GM23338 (cell line): Measurements from ENCODE around the gene SH3RF3. TPM values are rescaled to one million over a fixed set of nuclear protein-coding genes. Genes with fewer than 3 reads are reported as not detected.

Experiments used
- ATAC-seq: fragments of 200-7000 bp; cut with Tn5 transposase; 3 replicates; pipeline ENCODE4 v1.9.1; 2020
- DNase-seq: peaks from one replicate; pipeline ENCODE4 v3.0.0-alpha.2; 2015; ENCODE audit warnings: low spot score
- H2AFZ ChIP-seq: fragments of 200-600 bp; sonication (generic); 2 replicates; pipeline ENCODE4 v1.8.0; 2016; ENCODE audit warnings: antibody characterized with exemption, mild to moderate bottlenecking, moderate library complexity
- H3F3A ChIP-seq: fragments of 200-600 bp; sonication (generic); replicated peaks from 2 replicates; pipeline ENCODE4 v1.8.0; 2017; ENCODE audit warnings: antibody characterized with exemption, mixed run types, low read depth
- H3K27ac ChIP-seq: fragments of 200-600 bp; sonication (generic); 2 replicates; pipeline ENCODE4 v1.6.1; 2016; ENCODE audit warnings: low read depth
- H3K27me3 ChIP-seq: fragments of 200-600 bp; sonication (generic); 2 replicates; pipeline ENCODE4 v1.8.0; 2016; ENCODE audit warnings: mild to moderate bottlenecking, mixed run types, moderate library complexity; ENCODE audit not compliant: insufficient read depth
- H3K36me3 ChIP-seq: fragments of 200-600 bp; sonication (generic); 2 replicates; pipeline ENCODE4 v1.8.0; 2016; ENCODE audit warnings: mild to moderate bottlenecking; ENCODE audit not compliant: insufficient read depth
- H3K4me1 ChIP-seq: fragments of 200-600 bp; sonication (generic); 2 replicates; pipeline ENCODE4 v1.8.0; 2016; ENCODE audit warnings: mild to moderate bottlenecking, moderate library complexity; ENCODE audit not compliant: insufficient read depth
- H3K4me2 ChIP-seq: fragments of 200-600 bp; sonication (generic); 2 replicates; pipeline ENCODE4 v1.7.1; 2017; ENCODE audit warnings: mixed run types
- H3K4me3 ChIP-seq: fragments of 200-600 bp; sonication (generic); 2 replicates; pipeline ENCODE4 v1.6.1; 2016; ENCODE audit warnings: mixed run types
- H3K79me2 ChIP-seq: fragments of 200-600 bp; sonication (generic); replicated peaks from 2 replicates; pipeline ENCODE4 v1.8.0; 2017; ENCODE audit warnings: mild to moderate bottlenecking; ENCODE audit not compliant: insufficient read depth
- H3K9me2 ChIP-seq: fragments of 200-600 bp; sonication (generic); 2 replicates; pipeline ENCODE4 v1.8.0; 2017; ENCODE audit not compliant: insufficient read depth
- H4K20me1 ChIP-seq: fragments of 200-600 bp; sonication (generic); replicated peaks from 2 replicates; pipeline ENCODE4 v1.8.0; 2017; ENCODE audit warnings: mild to moderate bottlenecking; ENCODE audit not compliant: insufficient read depth
- H3K27ac Mint-ChIP-seq: 2 replicates; pipeline ENCODE4 v1.8.0; 2020; ENCODE audit warnings: inconsistent platforms, mild to moderate bottlenecking, moderate library complexity, mixed read lengths
- H3K27me3 Mint-ChIP-seq: 3 replicates; pipeline ENCODE4 v1.8.0; 2022; ENCODE audit warnings: low read depth, mild to moderate bottlenecking, moderate library complexity, mixed read lengths, inconsistent platforms; ENCODE audit not compliant: insufficient read depth, poor library complexity
- H3K36me3 Mint-ChIP-seq: 3 replicates; pipeline ENCODE4 v1.8.0; 2021; ENCODE audit warnings: low read depth, mild to moderate bottlenecking, inconsistent platforms, moderate library complexity, mixed read lengths
- H3K4me1 Mint-ChIP-seq: 3 replicates; pipeline ENCODE4 v1.8.0; 2020; ENCODE audit warnings: mild to moderate bottlenecking, inconsistent platforms, mixed read lengths
- H3K4me3 Mint-ChIP-seq: 3 replicates; pipeline ENCODE4 v1.8.0; 2021; ENCODE audit warnings: moderate library complexity, mild to moderate bottlenecking, inconsistent platforms, mixed read lengths
- H3K9me3 Mint-ChIP-seq: 3 replicates; pipeline ENCODE4 v1.8.0; 2020; ENCODE audit warnings: moderate library complexity, mild to moderate bottlenecking, inconsistent platforms, mixed read lengths
- CREB1 ChIP-seq: fragments of 250-450 bp; sonication (Bioruptor Pico); IDR thresholded peaks from 2 replicates; pipeline ENCODE4 v1.5.0; 2020; ENCODE audit warnings: low read depth, mild to moderate bottlenecking, moderate library complexity
- EZH2phosphoT487 ChIP-seq: fragments of 200-600 bp; sonication (generic); IDR thresholded peaks from one replicate; pipeline ENCODE4 v1.8.1; 2018; ENCODE audit warnings: antibody characterized with exemption; ENCODE audit not compliant: unreplicated experiment
- NANOG ChIP-seq: IDR thresholded peaks from 2 replicates; pipeline ENCODE4 v1.6.1; 2016; ENCODE audit warnings: antibody characterized with exemption, borderline replicate concordance
- POLR2AphosphoS5 ChIP-seq: IDR thresholded peaks from 2 replicates; pipeline ENCODE4 v1.6.1; 2016; ENCODE audit warnings: antibody characterized with exemption, low read depth
- STAT1 ChIP-seq: IDR thresholded peaks from one replicate; pipeline ENCODE4 v1.6.1; 2016; ENCODE audit warnings: antibody characterized with exemption; ENCODE audit not compliant: unreplicated experiment
- ZNF114 ChIP-seq: fragments of 250-450 bp; sonication (Bioruptor Pico); IDR thresholded peaks from 2 replicates; pipeline ENCODE4 v1.5.0; 2020; ENCODE audit warnings: mild to moderate bottlenecking, moderate library complexity
- ZNF331 ChIP-seq: fragments of 250-450 bp; sonication (Bioruptor Pico); IDR thresholded peaks from 2 replicates; pipeline ENCODE4 v1.5.0; 2020; ENCODE audit warnings: low read depth, mild to moderate bottlenecking, moderate library complexity
- ZNF462 ChIP-seq: fragments of 250-450 bp; sonication (Bioruptor Pico); IDR thresholded peaks from 2 replicates; pipeline ENCODE4 v1.5.0; 2020; ENCODE audit warnings: mild to moderate bottlenecking, moderate library complexity
- polyA plus RNA-seq: library from polyadenylated mRNA; unstranded; fragments of >200 nt; fragmentation: Nextera tagmentation; extraction: Ambion mirVana; gene quantifications from 2 replicates; pipeline ENCODE4 v1.2.1, GENCODE V29; 2016
- total RNA-seq: library from RNA; depleted of rRNA; stranded (reverse); fragments of >200 nt; shearing (Covaris generic); gene quantifications from 2 replicates; pipeline ENCODE4 v1.2.3, GENCODE V29; 2014
- TF ChIP-seq, protein P1 (sequence below): IDR thresholded peaks from 2 replicates; pipeline ENCODE4 v1.6.1; 2016; ENCODE audit warnings: antibody characterized with exemption
- TF ChIP-seq, protein P2 (sequence below), 2 experiments: fragments of 200-600 bp in 1 of 2; sonication (generic) in 1 of 2; conservative IDR thresholded peaks; 2 replicates each; pipeline versions ENCODE4 v1.5.1 to v1.6.1; 2016 to 2017; ENCODE audit warnings: antibody characterized with exemption in 2 of 2, low read depth in 2 of 2, mild to moderate bottlenecking in 2 of 2, moderate library complexity in 1 of 2
- TF ChIP-seq, protein P3 (sequence below): IDR thresholded peaks from one replicate; pipeline ENCODE4 v1.6.1; 2018; ENCODE audit warnings: antibody characterized with exemption; ENCODE audit not compliant: unreplicated experiment

The SH3RF3 gene
- total and polyA plus RNA-seq, 2 experiments from 2014 or later, result 0.11 to 0.63 TPM

GRCh38 chr2:109295781-109296117, 166.7 kb downstream of the SH3RF3 start (continued):
- TF ChIP-seq ZNF114 (CRISPR knock-in tag), result no peak
- TF ChIP-seq EZH2phosphoT487, result no peak

GRCh38 chr2:109297566-109298490, 168.8 kb downstream of the SH3RF3 start:
- no peaks in the 10 kb centered on the region for H3K9me3 Mint-ChIP-seq
- Histone ChIP-seq H3K9me2 (no peaks in the 10 kb centered on the region), H3K4me3 (no peak overlapping the region), H3K4me1 (no peaks in the 10 kb centered on the region), H3K27me3 (no peaks in the 10 kb centered on the region), H3K79me2 (no peaks in the 10 kb centered on the region), H4K20me1 (no peaks in the 10 kb centered on the region), H3K4me2 (no peak overlapping the region), H3K36me3 (no peaks in the 10 kb centered on the region), H3F3A (no peaks in the 10 kb centered on the region), H3K27ac (no peak overlapping the region), H2AFZ (no peak overlapping the region)
- H3K4me3 Mint-ChIP-seq, result no peak overlapping the region
- DNase-seq (no peak), ATAC-seq (no peak)
- no peaks in the 10 kb centered on the region for H3K36me3 Mint-ChIP-seq
- no peaks in the 10 kb centered on the region for H3K4me1 Mint-ChIP-seq
- peaks cover 6% of the 10 kb centered on the region for H3K27me3 Mint-ChIP-seq
- H3K27ac Mint-ChIP-seq, result no peak overlapping the region; the same call in 1 of the 2 replicates
- TF ChIP-seq, protein P1, sequence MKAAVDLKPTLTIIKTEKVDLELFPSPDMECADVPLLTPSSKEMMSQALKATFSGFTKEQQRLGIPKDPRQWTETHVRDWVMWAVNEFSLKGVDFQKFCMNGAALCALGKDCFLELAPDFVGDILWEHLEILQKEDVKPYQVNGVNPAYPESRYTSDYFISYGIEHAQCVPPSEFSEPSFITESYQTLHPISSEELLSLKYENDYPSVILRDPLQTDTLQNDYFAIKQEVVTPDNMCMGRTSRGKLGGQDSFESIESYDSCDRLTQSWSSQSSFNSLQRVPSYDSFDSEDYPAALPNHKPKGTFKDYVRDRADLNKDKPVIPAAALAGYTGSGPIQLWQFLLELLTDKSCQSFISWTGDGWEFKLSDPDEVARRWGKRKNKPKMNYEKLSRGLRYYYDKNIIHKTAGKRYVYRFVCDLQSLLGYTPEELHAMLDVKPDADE, result no peak
- TF ChIP-seq STAT1 (no peak), POLR2AphosphoS5 (no peak), CREB1 (CRISPR knock-in tag) (no peak), ZNF331 (no peak), ZNF114 (CRISPR knock-in tag) (no peak), NANOG (no peak), ZNF462 (CRISPR knock-in tag) (no peak), EZH2phosphoT487 (no peak)
- TF ChIP-seq, protein P2, sequence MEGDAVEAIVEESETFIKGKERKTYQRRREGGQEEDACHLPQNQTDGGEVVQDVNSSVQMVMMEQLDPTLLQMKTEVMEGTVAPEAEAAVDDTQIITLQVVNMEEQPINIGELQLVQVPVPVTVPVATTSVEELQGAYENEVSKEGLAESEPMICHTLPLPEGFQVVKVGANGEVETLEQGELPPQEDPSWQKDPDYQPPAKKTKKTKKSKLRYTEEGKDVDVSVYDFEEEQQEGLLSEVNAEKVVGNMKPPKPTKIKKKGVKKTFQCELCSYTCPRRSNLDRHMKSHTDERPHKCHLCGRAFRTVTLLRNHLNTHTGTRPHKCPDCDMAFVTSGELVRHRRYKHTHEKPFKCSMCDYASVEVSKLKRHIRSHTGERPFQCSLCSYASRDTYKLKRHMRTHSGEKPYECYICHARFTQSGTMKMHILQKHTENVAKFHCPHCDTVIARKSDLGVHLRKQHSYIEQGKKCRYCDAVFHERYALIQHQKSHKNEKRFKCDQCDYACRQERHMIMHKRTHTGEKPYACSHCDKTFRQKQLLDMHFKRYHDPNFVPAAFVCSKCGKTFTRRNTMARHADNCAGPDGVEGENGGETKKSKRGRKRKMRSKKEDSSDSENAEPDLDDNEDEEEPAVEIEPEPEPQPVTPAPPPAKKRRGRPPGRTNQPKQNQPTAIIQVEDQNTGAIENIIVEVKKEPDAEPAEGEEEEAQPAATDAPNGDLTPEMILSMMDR (conservative IDR thresholded peaks at IDR 0.05; ENCODE audit: low read depth in 2 of 2), result no peak
- TF ChIP-seq, protein P3, sequence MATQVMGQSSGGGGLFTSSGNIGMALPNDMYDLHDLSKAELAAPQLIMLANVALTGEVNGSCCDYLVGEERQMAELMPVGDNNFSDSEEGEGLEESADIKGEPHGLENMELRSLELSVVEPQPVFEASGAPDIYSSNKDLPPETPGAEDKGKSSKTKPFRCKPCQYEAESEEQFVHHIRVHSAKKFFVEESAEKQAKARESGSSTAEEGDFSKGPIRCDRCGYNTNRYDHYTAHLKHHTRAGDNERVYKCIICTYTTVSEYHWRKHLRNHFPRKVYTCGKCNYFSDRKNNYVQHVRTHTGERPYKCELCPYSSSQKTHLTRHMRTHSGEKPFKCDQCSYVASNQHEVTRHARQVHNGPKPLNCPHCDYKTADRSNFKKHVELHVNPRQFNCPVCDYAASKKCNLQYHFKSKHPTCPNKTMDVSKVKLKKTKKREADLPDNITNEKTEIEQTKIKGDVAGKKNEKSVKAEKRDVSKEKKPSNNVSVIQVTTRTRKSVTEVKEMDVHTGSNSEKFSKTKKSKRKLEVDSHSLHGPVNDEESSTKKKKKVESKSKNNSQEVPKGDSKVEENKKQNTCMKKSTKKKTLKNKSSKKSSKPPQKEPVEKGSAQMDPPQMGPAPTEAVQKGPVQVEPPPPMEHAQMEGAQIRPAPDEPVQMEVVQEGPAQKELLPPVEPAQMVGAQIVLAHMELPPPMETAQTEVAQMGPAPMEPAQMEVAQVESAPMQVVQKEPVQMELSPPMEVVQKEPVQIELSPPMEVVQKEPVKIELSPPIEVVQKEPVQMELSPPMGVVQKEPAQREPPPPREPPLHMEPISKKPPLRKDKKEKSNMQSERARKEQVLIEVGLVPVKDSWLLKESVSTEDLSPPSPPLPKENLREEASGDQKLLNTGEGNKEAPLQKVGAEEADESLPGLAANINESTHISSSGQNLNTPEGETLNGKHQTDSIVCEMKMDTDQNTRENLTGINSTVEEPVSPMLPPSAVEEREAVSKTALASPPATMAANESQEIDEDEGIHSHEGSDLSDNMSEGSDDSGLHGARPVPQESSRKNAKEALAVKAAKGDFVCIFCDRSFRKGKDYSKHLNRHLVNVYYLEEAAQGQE, result no peak
